MCF 10A (cell line): Measurements from ENCODE around the gene ASB6. TPM values are rescaled to one million over a fixed set of nuclear protein-coding genes. Genes with fewer than 3 reads are reported as not detected.

Experiments used
- BruUV-seq: library from RNA; stranded (reverse); fragments of 400-500 nt; replicated peaks from 2 replicates; lab custom pipeline; 2021; lab: Mats Ljungman, UMichigan
- CTCF ChIA-PET: fragments of 300-600 bp; sonication (Branson Sonifier 250); formaldehyde crosslinking; extraction: SDS; loops from one replicate; lab custom pipeline; 2021; ENCODE audit warnings: antibody characterized with exemption, inconsistent platforms; lab: Yijun Ruan, JAX
- POLR2A ChIA-PET: fragments of 300-600, 350-650 bp; sonication (Branson Sonifier 250); formaldehyde crosslinking; extraction: SDS; loops from one replicate; lab custom pipeline; 2020; ENCODE audit warnings: antibody characterized with exemption, inconsistent platforms; lab: Yijun Ruan, JAX
- DNase-seq: peaks from one replicate; pipeline ENCODE4 v3.0.0-alpha.2; 2018; ENCODE audit not compliant: unreplicated experiment
- H3K27ac Mint-ChIP-seq: one replicate; pipeline ENCODE4 v1.8.0; 2022; ENCODE audit warnings: mild to moderate bottlenecking, low read depth, mixed read lengths; ENCODE audit not compliant: unreplicated experiment
- H3K27me3 Mint-ChIP-seq: one replicate; pipeline ENCODE4 v1.8.0; 2022; ENCODE audit warnings: mixed read lengths; ENCODE audit not compliant: insufficient read depth, unreplicated experiment
- H3K36me3 Mint-ChIP-seq: one replicate; pipeline ENCODE4 v1.8.0; 2022; ENCODE audit warnings: mild to moderate bottlenecking, moderate library complexity, mixed read lengths; ENCODE audit not compliant: insufficient read depth, unreplicated experiment
- H3K4me1 Mint-ChIP-seq: one replicate; pipeline ENCODE4 v1.8.0; 2022; ENCODE audit warnings: mixed read lengths; ENCODE audit not compliant: insufficient read depth, unreplicated experiment
- H3K4me3 Mint-ChIP-seq: one replicate; pipeline ENCODE4 v1.8.0; 2022; ENCODE audit warnings: mild to moderate bottlenecking, moderate library complexity, mixed read lengths; ENCODE audit not compliant: unreplicated experiment
- H3K9me3 Mint-ChIP-seq: one replicate; pipeline ENCODE4 v1.8.0; 2022; ENCODE audit warnings: mixed read lengths; ENCODE audit not compliant: unreplicated experiment
- intact Hi-C: fragments of 100-400 bp; cut with micrococcal nuclease; formaldehyde crosslinking; loops from 2 replicates; pipeline ENCODE4 v1.14.1; 2022
- total RNA-seq: library from RNA; stranded (reverse); gene quantifications from 2 replicates; pipeline ENCODE4 v1.2.3, GENCODE V29; 2022
- TF ChIP-seq, protein P1 (sequence below): fragments of 200-600 bp; IDR thresholded peaks from one replicate; pipeline ENCODE4 v1.8.0; 2022; ENCODE audit warnings: antibody characterized with exemption, mild to moderate bottlenecking; ENCODE audit not compliant: unreplicated experiment

Gene ASB6
- total RNA-seq, 1 experiment from 2014 or later, result 14.4 TPM

DNA sequence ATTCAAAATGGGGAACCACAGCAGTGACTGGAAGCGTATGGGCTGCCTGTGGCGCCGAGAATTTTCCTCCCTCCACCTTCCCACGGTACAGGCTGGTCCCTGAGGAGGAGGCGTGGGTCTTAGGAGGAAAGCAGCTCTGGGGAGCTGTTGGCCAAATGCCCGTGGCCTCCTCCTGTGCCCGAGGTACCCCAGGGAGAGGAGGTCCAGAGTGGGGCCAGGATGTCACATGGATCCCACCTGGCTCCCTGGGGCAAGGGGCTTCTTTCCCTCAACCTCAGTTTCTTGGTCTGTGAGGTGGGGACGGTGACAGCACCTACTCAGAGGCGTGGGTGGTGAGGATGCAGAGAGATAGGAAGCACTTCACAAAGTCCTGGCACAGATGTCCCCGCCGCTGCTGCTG is 40.0 kb upstream of the ASB6 start:
- TF ChIP-seq, protein P1, sequence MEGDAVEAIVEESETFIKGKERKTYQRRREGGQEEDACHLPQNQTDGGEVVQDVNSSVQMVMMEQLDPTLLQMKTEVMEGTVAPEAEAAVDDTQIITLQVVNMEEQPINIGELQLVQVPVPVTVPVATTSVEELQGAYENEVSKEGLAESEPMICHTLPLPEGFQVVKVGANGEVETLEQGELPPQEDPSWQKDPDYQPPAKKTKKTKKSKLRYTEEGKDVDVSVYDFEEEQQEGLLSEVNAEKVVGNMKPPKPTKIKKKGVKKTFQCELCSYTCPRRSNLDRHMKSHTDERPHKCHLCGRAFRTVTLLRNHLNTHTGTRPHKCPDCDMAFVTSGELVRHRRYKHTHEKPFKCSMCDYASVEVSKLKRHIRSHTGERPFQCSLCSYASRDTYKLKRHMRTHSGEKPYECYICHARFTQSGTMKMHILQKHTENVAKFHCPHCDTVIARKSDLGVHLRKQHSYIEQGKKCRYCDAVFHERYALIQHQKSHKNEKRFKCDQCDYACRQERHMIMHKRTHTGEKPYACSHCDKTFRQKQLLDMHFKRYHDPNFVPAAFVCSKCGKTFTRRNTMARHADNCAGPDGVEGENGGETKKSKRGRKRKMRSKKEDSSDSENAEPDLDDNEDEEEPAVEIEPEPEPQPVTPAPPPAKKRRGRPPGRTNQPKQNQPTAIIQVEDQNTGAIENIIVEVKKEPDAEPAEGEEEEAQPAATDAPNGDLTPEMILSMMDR, result no peak
- intact Hi-C loops, result no loop called here
- DNase-seq, result no peak
- Mint-ChIP-seq H3K36me3 (no peaks in the 10 kb centered on the region), H3K4me3 (no peak overlapping the region), H3K4me1 (peaks cover 7% of the 10 kb centered on the region), H3K27me3 (peaks cover 31% of the 10 kb centered on the region), H3K9me3 (no peaks in the 10 kb centered on the region), H3K27ac (no peak overlapping the region)
- ChIA-PET CTCF (no interaction called here), POLR2A (no interaction called here)
- no TSS peak for BruUV-seq

DNA sequence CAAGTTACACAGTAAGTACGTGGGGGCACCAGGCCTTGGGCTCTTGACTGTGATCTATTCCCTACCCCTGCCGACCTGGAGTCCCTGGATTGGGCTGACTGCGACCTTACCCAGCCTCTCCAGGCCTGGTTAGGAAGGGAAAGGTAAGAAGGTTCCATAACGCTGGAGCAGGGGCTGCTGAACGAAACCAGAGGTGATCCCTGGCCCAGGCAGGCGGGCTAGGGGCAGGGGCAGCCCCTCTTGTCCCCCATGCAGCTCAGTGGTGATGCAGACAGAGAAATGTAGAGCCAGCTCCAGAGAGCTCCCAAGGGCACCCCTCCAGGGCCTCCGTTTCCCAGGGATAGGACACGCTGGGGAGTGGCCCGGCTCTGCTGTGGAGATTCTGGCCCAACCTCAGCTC is 37.6 kb upstream of the ASB6 start:
- CTCF ChIA-PET, result no interaction called here
- H3K4me3 Mint-ChIP-seq, result no peak overlapping the region
- no peaks in the 10 kb centered on the region for H3K36me3 Mint-ChIP-seq
- no peak overlapping the region for H3K27ac Mint-ChIP-seq
- intact Hi-C loops, result no loop called here
- no peaks in the 10 kb centered on the region for H3K9me3 Mint-ChIP-seq
- no TSS peak for BruUV-seq
- no peaks in the 10 kb centered on the region for H3K4me1 Mint-ChIP-seq
- DNase-seq, result no peak
- H3K27me3 Mint-ChIP-seq, result peaks cover 46% of the 10 kb centered on the region
- POLR2A ChIA-PET, result no interaction called here
- TF ChIP-seq, protein P1, result no peak

DNA sequence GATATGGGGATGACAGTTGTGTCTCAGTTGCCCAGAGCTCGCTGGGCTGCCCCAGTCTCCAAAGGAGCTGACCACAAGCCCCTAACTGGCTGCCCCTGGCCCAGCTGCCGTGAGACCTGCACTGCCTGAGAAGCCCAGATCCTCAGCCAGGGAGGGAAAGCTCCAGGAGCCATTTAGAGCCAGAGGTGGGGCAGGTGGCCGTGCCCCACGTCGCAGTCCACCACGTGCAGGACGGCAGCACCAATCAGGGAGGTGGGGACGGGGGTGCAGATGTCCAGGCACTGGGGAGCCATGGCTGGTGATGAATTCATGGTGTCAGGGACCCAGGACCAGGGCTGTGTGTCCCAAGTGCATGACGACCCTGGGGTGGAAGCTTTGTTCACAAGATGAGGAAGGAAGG is 36.9 kb upstream of the ASB6 start:
- Mint-ChIP-seq H3K27ac (no peak overlapping the region), H3K27me3 (peaks cover 53% of the 10 kb centered on the region), H3K4me3 (no peak overlapping the region), H3K9me3 (no peaks in the 10 kb centered on the region), H3K36me3 (no peaks in the 10 kb centered on the region), H3K4me1 (no peaks in the 10 kb centered on the region)
- ChIA-PET CTCF (no interaction called here), POLR2A (no interaction called here)
- intact Hi-C loops, result no loop called here
- DNase-seq, result no peak
- TF ChIP-seq, protein P1, result no peak
- BruUV-seq, result no TSS peak

DNA sequence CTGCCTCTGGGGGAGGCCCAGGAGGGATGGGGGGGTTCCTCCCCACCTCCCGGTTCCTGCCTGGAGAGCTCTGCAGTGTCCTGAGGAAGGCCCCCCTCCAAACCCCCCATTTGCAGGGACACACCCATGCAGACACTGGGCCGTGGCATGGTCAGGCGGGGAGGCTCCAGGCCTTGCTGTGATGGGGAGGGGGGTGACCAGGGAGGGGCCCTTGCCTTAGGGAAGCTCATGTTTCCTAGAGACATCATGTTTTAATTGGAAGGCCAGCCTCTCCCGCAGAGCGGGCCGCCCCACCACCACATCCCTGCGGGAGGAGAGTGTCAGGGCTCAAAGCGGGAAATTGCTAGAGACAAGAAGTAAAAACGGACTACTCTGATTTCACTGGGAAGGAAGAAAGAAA is 35.5 kb upstream of the ASB6 start:
- Mint-ChIP-seq H3K36me3 (no peaks in the 10 kb centered on the region), H3K27ac (no peak overlapping the region), H3K4me1 (no peaks in the 10 kb centered on the region), H3K9me3 (no peaks in the 10 kb centered on the region), H3K4me3 (no peak overlapping the region), H3K27me3 (peaks cover 56% of the 10 kb centered on the region)
- intact Hi-C loops, result no loop called here
- TF ChIP-seq, protein P1, result no peak
- BruUV-seq, result no TSS peak
- ChIA-PET CTCF (interaction anchor here (0.7 to 0.8 kb wide), 2 partner anchors 60 to 106 kb away, joined by 3 to 4 read pairs; no protein-coding TSS in a partner anchor), POLR2A (no interaction called here)
- DNase-seq, result no peak
